Activated CD4-positive, alpha-beta T cell treated with anti-CD3 and anti-CD28 coated beads for 48 hours (primary cell): ENCODE data around the gene KNL1.
"Not testable (repeated sequence)": the region's sequence is repeated elsewhere in the genome, so short reads cannot be mapped to it uniquely, and the experiment has no call there.

ENCODE experiments used
- DNase-seq: peaks from one replicate; pipeline ENCODE4 v3.0.0-alpha.2; 2020

Gene KNL1

DNA sequence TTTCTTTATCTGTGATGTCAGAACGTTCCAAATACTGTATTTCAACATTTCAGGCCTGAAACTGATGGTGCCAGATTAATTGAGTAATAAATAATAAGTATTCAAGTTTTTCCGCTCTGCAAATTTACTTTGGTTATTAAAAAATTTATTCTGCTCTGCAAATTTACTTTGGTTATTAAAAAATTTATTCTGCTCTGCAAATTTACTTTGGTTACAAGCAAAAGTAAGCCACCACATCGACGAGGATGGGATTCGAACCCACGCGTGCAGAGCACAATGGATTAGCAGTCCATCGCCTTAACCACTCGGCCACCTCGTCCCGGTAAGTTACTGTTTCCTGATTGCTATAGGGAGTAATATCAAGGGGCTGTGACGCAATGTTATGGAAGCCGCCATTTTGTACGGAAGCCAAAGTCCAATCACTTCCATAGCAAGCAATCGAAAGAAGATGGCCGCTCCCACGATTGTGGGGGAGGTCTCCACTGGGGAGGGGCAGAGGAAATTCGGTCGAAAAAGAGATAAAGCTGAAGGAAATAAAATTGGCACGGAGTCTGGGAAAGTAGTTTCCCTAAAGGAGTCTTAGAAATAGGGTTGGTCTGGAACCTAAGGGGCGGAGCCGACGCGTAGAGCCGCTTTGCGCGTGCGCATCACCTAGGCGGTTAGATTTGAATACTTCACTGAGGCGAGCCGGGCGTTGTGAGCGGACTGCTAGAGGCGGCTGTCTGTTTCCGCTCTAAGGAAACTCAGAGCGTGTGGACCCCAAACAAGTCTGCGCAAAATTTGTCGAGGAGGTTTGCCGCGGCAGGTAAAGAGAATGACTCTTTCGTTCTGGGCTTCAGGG is at the start of gene KNL1:
TSS of gene KNL1 (plus strand) at position 662 of the 841 bp plus-strand sequence. CDS start 8,683 bp downstream, outside the sequence.
- DNase-seq = peak; percentile 94

GRCh38 chr15:40545457-40545856 is 48.6 kb upstream of the KNL1 start:
- no peak for DNase-seq

- no peak for DNase-seq
Measured at GRCh38 chr15:40548610-40549009, 45.4 kb upstream of the KNL1 start.

DNA sequence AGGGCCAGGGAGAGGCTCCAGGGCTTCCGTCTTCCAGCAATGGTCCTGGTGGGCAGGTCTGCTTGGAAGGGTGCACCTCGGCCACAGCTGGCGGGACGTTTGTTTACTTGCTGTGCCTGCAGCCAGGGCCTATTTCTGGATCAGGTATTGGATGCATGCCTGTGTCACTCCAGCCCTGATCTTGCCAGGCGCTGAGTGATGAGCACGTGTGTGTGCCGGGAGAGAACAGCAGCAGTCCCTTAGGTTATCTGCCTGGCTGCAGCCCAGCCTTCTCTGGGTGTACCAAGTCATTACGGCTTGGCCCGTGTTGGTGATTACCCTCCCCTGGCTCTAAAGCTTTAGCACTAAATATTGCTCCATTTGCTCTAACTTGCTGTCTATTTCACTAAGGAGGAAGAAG is 44.2 kb upstream of the KNL1 start:
- DNase-seq = no peak

DNA sequence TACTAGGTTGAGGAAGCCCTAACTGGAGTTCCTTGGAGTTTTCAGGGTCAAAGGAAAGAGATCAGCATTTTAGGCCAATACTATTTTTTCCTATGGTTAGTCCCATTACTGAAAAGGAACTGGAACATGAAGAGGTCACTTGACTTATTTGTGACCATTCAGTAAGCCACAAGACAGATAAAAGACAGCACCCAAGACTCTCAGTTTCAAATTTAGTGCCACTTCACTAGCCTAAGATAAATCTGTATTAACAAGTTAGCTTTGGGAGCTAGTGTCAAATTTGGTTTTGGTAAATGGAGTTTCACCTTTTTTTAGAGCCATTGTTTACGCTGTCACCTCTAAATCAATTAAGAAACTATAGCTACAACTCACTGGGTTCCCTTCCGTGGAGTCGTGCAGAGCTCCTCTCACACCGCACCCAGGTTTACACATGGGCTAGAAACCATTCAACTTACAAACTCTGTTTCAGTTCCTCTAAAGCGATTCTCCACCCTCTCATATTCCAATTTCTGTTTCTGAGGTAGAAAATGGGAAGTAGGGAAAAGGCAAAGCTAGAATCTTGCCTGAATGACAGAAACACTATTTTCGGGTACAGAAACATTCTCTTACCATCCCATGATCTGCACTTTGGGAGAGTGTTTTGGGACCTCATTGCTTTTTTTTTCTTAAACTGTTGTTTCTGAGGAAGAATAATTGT is 43.6 kb upstream of the KNL1 start:
- no peak for DNase-seq

DNA sequence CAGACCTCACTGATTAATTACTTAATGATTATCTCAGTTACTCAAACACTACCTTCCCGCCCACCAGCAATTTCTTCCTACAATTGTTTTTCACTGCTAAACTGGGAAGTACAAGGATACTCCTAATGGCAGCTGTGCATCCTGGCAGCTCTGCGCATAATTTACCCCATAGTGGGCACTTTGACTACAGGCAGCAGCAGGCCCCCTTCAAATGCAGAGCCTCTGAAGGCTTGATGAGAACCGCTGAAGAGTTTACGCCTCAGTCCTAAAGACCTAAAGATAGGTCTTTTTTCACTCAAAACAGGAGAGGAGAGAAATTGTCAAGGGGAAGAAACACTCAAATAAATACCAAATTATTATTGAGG is 39.9 kb upstream of the KNL1 start:
- no peak for DNase-seq

GRCh38 chr15:40555876-40556275 is 38.2 kb upstream of the KNL1 start:
- DNase-seq = no peak

- DNase-seq = no peak
Measured at GRCh38 chr15:40558952-40559742, 34.9 kb upstream of the KNL1 start.

GRCh38 chr15:40562691-40563090 is 31.4 kb upstream of the KNL1 start:
- no peak for DNase-seq

DNA sequence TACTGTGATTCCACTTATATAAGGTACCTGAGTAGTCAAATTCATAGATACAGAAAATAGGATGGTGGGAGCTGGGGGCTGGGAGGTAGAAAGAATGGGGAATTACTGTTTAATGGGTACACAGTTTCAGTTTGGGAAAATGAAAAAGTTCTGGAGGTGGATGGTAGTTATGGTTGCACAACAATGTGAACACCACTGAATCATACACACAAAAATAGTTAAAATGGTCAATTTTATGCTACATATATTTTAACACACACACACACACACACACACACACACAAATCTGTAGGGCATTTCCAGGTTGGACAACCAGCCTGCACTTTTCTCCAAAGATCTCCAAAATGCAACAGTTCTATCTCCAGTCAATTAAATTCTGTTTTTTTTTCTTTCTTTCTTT is 30.6 kb upstream of the KNL1 start:
- DNase-seq = no peak

- peak; percentile 97 for DNase-seq
Measured at GRCh38 chr15:40564591-40565332, 29.3 kb upstream of the KNL1 start, which contains the start of gene CCDC32. CCDC32 (minus strand) TSS chr15:40565042; CDS start chr15:40563015, 2,027 bp downstream.

GRCh38 chr15:40565333-40566238 is 28.5 kb upstream of the KNL1 start:
- DNase-seq = no peak

- no peak for DNase-seq
Measured at GRCh38 chr15:40567111-40567510, 26.9 kb upstream of the KNL1 start.

DNA sequence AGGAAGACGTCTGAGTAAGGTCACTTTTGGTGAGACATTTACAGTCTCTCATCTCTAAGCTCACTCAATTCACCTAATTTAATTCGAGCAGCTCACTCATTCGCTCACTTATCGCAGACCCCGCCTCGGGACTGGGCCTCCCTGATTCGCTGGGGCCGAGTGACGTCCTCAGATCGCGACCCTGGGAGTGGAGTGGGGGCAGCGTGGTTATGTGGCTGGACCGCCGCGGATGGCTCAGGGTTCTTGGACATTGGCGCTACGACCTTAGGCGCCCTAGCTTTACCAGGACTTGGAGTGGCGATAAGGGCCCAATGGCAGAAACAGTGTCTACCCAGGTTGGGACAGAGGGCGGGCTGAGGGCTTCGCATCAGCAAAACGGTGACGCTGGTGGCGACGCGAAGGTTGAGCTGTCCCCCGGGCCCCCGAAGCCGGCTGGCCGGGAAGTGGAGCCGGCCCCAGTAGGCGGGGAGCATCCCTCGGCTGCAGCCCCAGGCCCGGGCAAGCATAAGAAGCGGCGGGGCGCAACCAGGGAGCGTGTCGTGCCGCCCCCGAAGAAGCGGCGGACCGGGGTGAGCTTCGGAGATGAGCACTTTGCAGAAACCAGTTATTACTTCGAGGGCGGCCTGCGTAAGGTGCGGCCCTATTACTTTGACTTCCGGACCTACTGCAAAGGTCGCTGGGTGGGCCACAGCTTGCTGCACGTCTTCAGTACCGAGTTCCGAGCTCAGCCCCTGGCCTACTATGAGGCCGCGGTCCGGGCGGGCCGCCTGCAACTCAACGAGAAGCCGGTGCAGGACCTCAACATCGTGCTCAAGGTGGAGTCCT is 24.7 kb upstream of the KNL1 start, which contains the start of gene RPUSD2:
TSS of gene RPUSD2 (plus strand) at position 171 of the 825 bp plus-strand sequence. CDS start at position 210, 39 bp downstream.
- peak; percentile 96 for DNase-seq

GRCh38 chr15:40575113-40575512 is 18.9 kb upstream of the KNL1 start:
- no peak for DNase-seq

DNA sequence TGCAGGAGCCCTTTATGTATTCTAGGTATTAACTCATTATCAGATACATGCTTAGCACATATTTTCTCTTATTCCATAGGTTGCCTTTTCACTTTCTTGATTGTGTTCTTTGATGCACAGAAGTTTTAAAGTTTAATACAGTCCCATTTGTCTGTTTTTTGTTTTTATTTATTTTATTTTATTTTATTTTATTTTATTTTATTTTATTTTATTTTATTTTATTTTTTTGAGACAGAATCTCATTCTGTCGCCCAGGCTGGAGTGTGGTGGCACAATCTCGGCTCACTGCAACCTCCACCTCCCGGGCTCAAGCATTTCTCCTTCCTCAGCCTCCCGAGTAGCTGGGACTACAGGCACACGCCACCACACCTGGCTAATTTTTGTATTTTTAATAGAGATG is 17.1 kb upstream of the KNL1 start:
- DNase-seq = not testable (repeated sequence)

- DNase-seq = no peak
Measured at GRCh38 chr15:40578892-40579291, 15.2 kb upstream of the KNL1 start.

DNA sequence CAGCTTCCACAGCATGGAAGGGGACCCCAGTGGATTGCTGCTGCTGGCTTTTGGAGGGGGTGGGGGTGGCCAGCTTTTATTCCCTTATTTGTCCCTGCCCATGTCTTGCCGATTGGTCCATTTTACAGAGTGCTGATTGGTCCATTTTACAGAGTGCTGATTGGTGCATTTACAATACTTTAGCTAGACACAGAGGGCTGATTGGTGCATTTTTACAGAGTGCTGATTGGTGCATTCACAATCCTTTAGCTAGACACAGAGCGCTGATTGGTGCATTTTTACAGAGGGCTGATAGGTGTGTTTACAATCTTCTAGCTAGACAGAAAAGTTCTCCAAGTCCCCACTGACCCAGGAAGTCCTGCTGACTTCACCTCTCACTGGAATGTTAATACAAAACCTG is 12.3 kb upstream of the KNL1 start:
- not testable (repeated sequence) for DNase-seq

DNA sequence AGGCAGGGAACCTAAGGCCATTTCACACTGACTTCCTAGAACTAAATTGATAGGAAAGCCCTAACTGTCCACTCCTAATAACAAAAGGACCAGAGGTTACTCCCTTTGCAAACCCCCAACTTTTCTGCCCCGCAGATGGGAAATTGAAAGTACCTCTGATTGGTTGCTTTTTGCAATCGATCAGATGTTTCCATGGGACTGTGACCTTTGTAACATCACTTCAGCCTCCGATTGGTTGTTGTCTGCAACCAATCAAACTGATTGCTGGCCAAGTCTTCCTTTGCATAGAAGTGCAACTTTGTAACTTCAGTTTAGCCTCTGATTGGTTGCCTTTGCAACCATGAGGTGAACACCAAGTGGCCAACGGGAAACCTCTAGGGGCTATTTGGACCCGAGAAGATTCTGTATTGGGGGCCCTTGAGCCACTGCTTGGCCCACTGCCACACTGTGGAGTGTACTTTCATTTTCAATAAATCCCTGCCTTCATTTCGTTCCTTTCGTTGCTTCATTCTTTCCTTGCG is 11.3 kb upstream of the KNL1 start:
- no peak for DNase-seq

DNA sequence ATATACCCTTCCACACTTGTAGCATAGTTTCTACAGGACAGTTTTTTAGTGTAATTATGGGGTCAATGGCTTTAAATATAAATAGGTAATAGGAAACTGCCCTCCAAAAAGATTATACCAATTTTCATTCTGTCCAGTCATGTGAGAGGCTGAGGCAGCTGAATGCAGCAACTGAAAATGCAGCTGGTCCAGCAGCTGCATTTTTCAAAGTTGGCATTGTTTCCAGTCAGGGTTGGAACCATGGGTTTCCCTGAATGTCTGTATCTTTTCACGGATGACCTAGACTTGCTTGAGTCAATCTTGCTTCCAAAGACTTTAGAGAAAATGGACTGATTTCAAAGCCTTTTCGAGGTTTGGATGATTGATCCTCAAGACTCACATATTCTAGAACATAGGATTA is 9.9 kb upstream of the KNL1 start:
- no peak for DNase-seq
